ENCODE measurements around the gene DNAJC17.

Gene DNAJC17

GRCh38 chr15:40773496-40773895 is 33.8 kb downstream of the DNAJC17 start:
- no peak overlapping the region for H3K4me3 ChIP-seq (ENCODE audit: low read length)
- no peak for DNase-seq (ENCODE audit: low read depth)
- TF ChIP-seq CTCF (conservative IDR thresholded peaks at IDR 0.05; ENCODE audit: low read depth, low read length): no peak

GRCh38 chr15:40772014-40772413 is 35.3 kb downstream of the DNAJC17 start:
- no peak for DNase-seq (ENCODE audit: low read depth)
- TF ChIP-seq CTCF (conservative IDR thresholded peaks at IDR 0.05; ENCODE audit: low read depth, low read length): no peak

GRCh38 chr15:40771242-40771641 is 36.0 kb downstream of the DNAJC17 start:
- no peak overlapping the region for H3K4me3 ChIP-seq (ENCODE audit: low read length)
- TF ChIP-seq CTCF (conservative IDR thresholded peaks at IDR 0.05; ENCODE audit: low read depth, low read length): no peak
- no peak for DNase-seq (ENCODE audit: low read depth)

More at GRCh38 chr15:40772014-40772413, 35.3 kb downstream of the DNAJC17 start:
- H3K4me3 ChIP-seq (ENCODE audit: low read length): no peak overlapping the region

GRCh38 chr15:40770147-40770721 is 37.0 kb downstream of the DNAJC17 start:
- no peak for TF ChIP-seq CTCF (conservative IDR thresholded peaks at IDR 0.05; ENCODE audit: low read depth, low read length)
- H3K4me3 ChIP-seq (ENCODE audit: low read length): no peak overlapping the region
- DNase-seq (ENCODE audit: low read depth): no peak

GRCh38 chr15:40769274-40770146 is 37.8 kb downstream of the DNAJC17 start, which contains the start of gene C15orf62:
TSS of gene C15orf62 (plus strand) at chr15:40769980. CDS start at chr15:40770496, 516 bp downstream.
- DNase-seq (ENCODE audit: low read depth): no peak
- H3K4me3 ChIP-seq (ENCODE audit: low read length): no peak within 1 kb of the TSS
- no peak for TF ChIP-seq CTCF (conservative IDR thresholded peaks at IDR 0.05; ENCODE audit: low read depth, low read length)

- H3K4me3 ChIP-seq (ENCODE audit: low read length): no peak overlapping the region
- TF ChIP-seq CTCF (conservative IDR thresholded peaks at IDR 0.05; ENCODE audit: low read depth, low read length): no peak
- no peak for DNase-seq (ENCODE audit: low read depth)
Observed at GRCh38 chr15:40768521-40769273, 38.6 kb downstream of the DNAJC17 start.

Measured in retinal pigment epithelial cell (primary cell).